H1 (cell line): ENCODE measurements around the gene IL1RAPL1. TPM values are rescaled to one million over a fixed set of nuclear protein-coding genes. Genes with fewer than 3 reads are reported as not detected.

ENCODE experiments used
- CTCF ChIA-PET: fragments of 300-600 bp; sonication (Branson Sonifier 250); formaldehyde crosslinking; loops from one replicate; lab custom pipeline; 2021; ENCODE audit not compliant: partially characterized antibody; lab: Charles Lee
- POLR2A ChIA-PET: fragments of 300-600 bp; sonication (Branson Sonifier 250); formaldehyde crosslinking; loops from one replicate; lab custom pipeline; 2021; ENCODE audit warnings: inconsistent platforms; ENCODE audit not compliant: partially characterized antibody; lab: Charles Lee
- DNase-seq, 2 experiments: peaks; one replicate each; pipeline versions ENCODE4 v3.0.0 to v3.0.0-alpha.2; 2010 to 2022; ENCODE audit warnings: low spot score in 2 of 2, low read depth in 1 of 2, mixed read lengths in 1 of 2
- FAIRE-seq: peaks from 2 replicates; lab custom pipeline; 2011; peaks lifted over from hg19 to GRCh38; lab: Jason Lieb, UNC
- H2AFZ ChIP-seq: 2 replicates; pipeline ENCODE4 v1.8.1; 2012; ENCODE audit warnings: low read length, inconsistent platforms
- H2AK5ac ChIP-seq: 2 replicates; pipeline ENCODE4 v1.6.1; 2013; ENCODE audit warnings: low read depth, low read length
- H2BK120ac ChIP-seq: replicated peaks from 2 replicates; pipeline ENCODE3; 2013; ENCODE audit warnings: low read depth, low read length, inconsistent platforms
- H2BK12ac ChIP-seq: 2 replicates; pipeline ENCODE4 v1.6.1; 2013; ENCODE audit warnings: low read depth, low read length
- H2BK15ac ChIP-seq: 2 replicates; pipeline ENCODE4 v1.6.1; 2013; ENCODE audit warnings: low read length
- H2BK20ac ChIP-seq: 2 replicates; pipeline ENCODE4 v1.6.1; 2013; ENCODE audit warnings: low read length
- H2BK5ac ChIP-seq: 2 replicates; pipeline ENCODE4 v1.6.1; 2013; ENCODE audit warnings: low read depth, low read length
- H3K14ac ChIP-seq: 2 replicates; pipeline ENCODE4 v1.6.1; 2013; ENCODE audit warnings: inconsistent platforms; ENCODE audit not compliant: insufficient read length
- H3K18ac ChIP-seq: 2 replicates; pipeline ENCODE4 v1.6.1; 2013; ENCODE audit warnings: low read length; ENCODE audit errors: extremely low read depth
- H3K23ac ChIP-seq: 2 replicates; pipeline ENCODE4 v1.6.1; 2013; ENCODE audit warnings: inconsistent platforms; ENCODE audit not compliant: insufficient read length
- H3K23me2 ChIP-seq: 2 replicates; pipeline ENCODE4 v1.6.1; 2013; ENCODE audit warnings: low read depth, low read length
- H3K27ac ChIP-seq: 2 replicates; pipeline ENCODE4 v1.6.1; 2011; ENCODE audit warnings: low read depth, low read length, inconsistent platforms
- H3K27me3 ChIP-seq, 4 experiments: replicated peaks in 1 of 4; 1 replicate in 1 of 4; 2 replicates in 3 of 4; pipeline versions ENCODE4 v1.6.1 to v1.8.1; 2011 to 2013; ENCODE audit warnings: low read length in 3 of 4, mild to moderate bottlenecking in 3 of 4, inconsistent platforms in 2 of 4, mixed read lengths in 2 of 4, moderate library complexity in 1 of 4; ENCODE audit not compliant: control insufficient read depth in 3 of 4, insufficient read depth in 3 of 4; ENCODE audit errors: extremely low read depth in 1 of 4
- H3K36me3 ChIP-seq, 4 experiments: 2 replicates each; pipeline versions ENCODE4 v1.6.1 to v1.8.1; 2011 to 2013; ENCODE audit warnings: mild to moderate bottlenecking in 4 of 4, low read length in 3 of 4, moderate library complexity in 2 of 4, control low read depth in 1 of 4, inconsistent platforms in 1 of 4; ENCODE audit not compliant: insufficient read depth in 4 of 4, control insufficient read depth in 2 of 4
- H3K4ac ChIP-seq: replicated peaks from 2 replicates; pipeline ENCODE3; 2013; ENCODE audit warnings: low read length, low read depth, mixed read lengths, inconsistent platforms; ENCODE audit not compliant: insufficient read length
- H3K4me1 ChIP-seq, 4 experiments: replicated peaks in 1 of 4; 1 replicate in 1 of 4; 2 replicates in 3 of 4; pipeline versions ENCODE4 v1.6.1 to v1.8.1; 2011 to 2013; ENCODE audit warnings: low read length in 3 of 4, inconsistent platforms in 2 of 4, mixed read lengths in 1 of 4; ENCODE audit not compliant: insufficient read depth in 4 of 4, control insufficient read depth in 3 of 4
- H3K4me2 ChIP-seq, 2 experiments: 2 replicates each; pipeline versions ENCODE4 v1.6.1 to v1.8.1; 2011 to 2013; ENCODE audit warnings: low read depth in 2 of 2, low read length in 2 of 2, control low read depth in 1 of 2, inconsistent platforms in 1 of 2, mild to moderate bottlenecking in 1 of 2; ENCODE audit not compliant: insufficient read depth in 1 of 2
- H3K4me3 ChIP-seq, 4 experiments: fragments of 200-600, 300-600 bp in 1 of 4; sonication (generic), shearing (Covaris generic), sonication (Bioruptor Twin) in 1 of 4; 2 replicates each; pipeline versions ENCODE4 v1.5.1 to v1.8.1; 2011 to 2016; ENCODE audit warnings: low read length in 4 of 4, low read depth in 3 of 4, control low read depth in 2 of 4, inconsistent platforms in 2 of 4, mild to moderate bottlenecking in 2 of 4, mixed read lengths in 1 of 4, moderate library complexity in 1 of 4; ENCODE audit not compliant: insufficient read depth in 2 of 4; ENCODE audit errors: extremely low read depth in 1 of 4
- H3K56ac ChIP-seq: replicated peaks from 2 replicates; pipeline ENCODE3; 2013; ENCODE audit warnings: low read depth, mild to moderate bottlenecking, mixed read lengths, low read length, inconsistent platforms; ENCODE audit not compliant: insufficient read length
- H3K79me1 ChIP-seq: 2 replicates; pipeline ENCODE4 v1.6.1; 2013; ENCODE audit warnings: low read depth, low read length, control low read depth
- H3K79me2 ChIP-seq, 2 experiments: 2 replicates each; pipeline versions ENCODE4 v1.6.1 to v1.8.1; 2012 to 2013; ENCODE audit warnings: low read length in 2 of 2, mild to moderate bottlenecking in 2 of 2, inconsistent platforms in 1 of 2; ENCODE audit not compliant: insufficient read depth in 2 of 2, control insufficient read depth in 1 of 2
- H3K9ac ChIP-seq, 4 experiments: replicated peaks in 1 of 4; 1 replicate in 1 of 4; 2 replicates in 3 of 4; pipeline versions ENCODE4 v1.6.1 to v1.8.1; 2011 to 2013; ENCODE audit warnings: low read depth in 3 of 4, low read length in 3 of 4, control low read depth in 2 of 4, mild to moderate bottlenecking in 2 of 4, moderate library complexity in 2 of 4, inconsistent platforms in 1 of 4; ENCODE audit errors: extremely low read depth in 1 of 4
- H3K9me3 ChIP-seq, 2 experiments: 2 replicates each; pipeline versions ENCODE4 v1.6.1 to v1.8.1; 2012 to 2013; ENCODE audit warnings: mild to moderate bottlenecking in 2 of 2, moderate library complexity in 2 of 2, control low read depth in 1 of 2, inconsistent platforms in 1 of 2, low read depth in 1 of 2, low read length in 1 of 2, mixed read lengths in 1 of 2; ENCODE audit not compliant: insufficient read depth in 2 of 2
- H4K20me1 ChIP-seq, 2 experiments: replicated peaks in 1 of 2; 2 replicates each; pipeline versions ENCODE3 to v1.8.1; 2011 to 2013; ENCODE audit warnings: inconsistent platforms in 2 of 2, low read length in 2 of 2, mild to moderate bottlenecking in 1 of 2; ENCODE audit not compliant: insufficient read depth in 2 of 2, control insufficient read depth in 1 of 2
- H4K5ac ChIP-seq: 2 replicates; pipeline ENCODE4 v1.6.1; 2013; ENCODE audit warnings: low read length, low read depth, mixed read lengths, inconsistent platforms; ENCODE audit not compliant: insufficient read length
- H4K8ac ChIP-seq: 2 replicates; pipeline ENCODE4 v1.8.0; 2013; ENCODE audit warnings: mild to moderate bottlenecking, moderate library complexity, low read length, inconsistent platforms; ENCODE audit not compliant: insufficient read depth; ENCODE audit errors: extremely low read depth
- H4K91ac ChIP-seq: replicated peaks from 2 replicates; pipeline ENCODE3; 2013; ENCODE audit warnings: low read length, mixed read lengths, inconsistent platforms; ENCODE audit not compliant: insufficient read length
- ATF3 ChIP-seq: IDR thresholded peaks from 2 replicates; pipeline ENCODE4 v1.6.1; 2011; ENCODE audit warnings: low read depth, mild to moderate bottlenecking, low read length; ENCODE audit not compliant: insufficient read depth
- BACH1 ChIP-seq: IDR thresholded peaks from 2 replicates; pipeline ENCODE4 v1.6.1; 2012; ENCODE audit warnings: low read length, improper control_type of control experiment
- BCL11A ChIP-seq, 2 experiments: IDR thresholded peaks; one replicate each; pipeline ENCODE4 v1.6.1; 2011; ENCODE audit warnings: low read depth in 2 of 2, low read length in 2 of 2, mild to moderate bottlenecking in 2 of 2
- EP300 ChIP-seq, 2 experiments: IDR thresholded peaks; 1 replicate in 1 of 2; 2 replicates in 1 of 2; pipeline ENCODE4 v1.6.1; 2011 to 2012; ENCODE audit warnings: low read depth in 2 of 2, low read length in 2 of 2, mild to moderate bottlenecking in 2 of 2, borderline replicate concordance in 1 of 2, inconsistent platforms in 1 of 2, moderate library complexity in 1 of 2
- GABPA ChIP-seq: IDR thresholded peaks from 2 replicates; pipeline ENCODE4 v1.6.1; 2011; ENCODE audit warnings: mild to moderate bottlenecking, low read length, moderate library complexity, borderline replicate concordance; ENCODE audit not compliant: insufficient read depth
- POU5F1 ChIP-seq: IDR thresholded peaks from 2 replicates; pipeline ENCODE4 v1.6.1; 2011; ENCODE audit warnings: low read depth, mild to moderate bottlenecking, low read length, moderate library complexity
- RFX5 ChIP-seq: IDR thresholded peaks from 2 replicates; pipeline ENCODE4 v1.6.1; 2011; ENCODE audit warnings: low read depth, low read length, improper control_type of control experiment, borderline replicate concordance
- RXRA ChIP-seq: IDR thresholded peaks from 2 replicates; pipeline ENCODE4 v1.6.1; 2011; ENCODE audit warnings: low read depth, mild to moderate bottlenecking, low read length, moderate library complexity; ENCODE audit not compliant: insufficient read depth
- SP1 ChIP-seq: IDR thresholded peaks from 2 replicates; pipeline ENCODE4 v1.6.1; 2011; ENCODE audit warnings: low read depth, low read length
- SRF ChIP-seq: IDR thresholded peaks from 2 replicates; pipeline ENCODE4 v1.6.1; 2011; ENCODE audit warnings: mild to moderate bottlenecking, low read depth, low read length, moderate library complexity
- TAF1 ChIP-seq: IDR thresholded peaks from 2 replicates; pipeline ENCODE4 v1.6.1; 2011; ENCODE audit warnings: mild to moderate bottlenecking, low read depth, low read length
- TAF7 ChIP-seq: optimal IDR thresholded peaks from 2 replicates; pipeline ENCODE3; 2011; ENCODE audit warnings: low read depth, mild to moderate bottlenecking, inconsistent platforms, low read length, moderate library complexity, borderline replicate concordance
- TEAD4 ChIP-seq: IDR thresholded peaks from 2 replicates; pipeline ENCODE4 v1.6.1; 2012; ENCODE audit warnings: low read depth, low read length, inconsistent platforms, mixed read lengths
- WGBS, 2 experiments: shearing (Covaris generic) in 1 of 2; methylation state at CpG; one replicate each; pipeline versions ENCODE4 v1.1.6 to v1.1.7; 2013 to 2015; ENCODE audit warnings: low lambda C conversion rate in 2 of 2, mixed read lengths in 2 of 2, inconsistent platforms in 1 of 2, low coverage in 1 of 2, missing lambda C conversion rate in 1 of 2; ENCODE audit not compliant: insufficient replicate concordance in 2 of 2, insufficient coverage in 1 of 2, insufficient read length in 1 of 2; ENCODE audit errors: extremely low coverage in 1 of 2, missing lambda C conversion rate in 1 of 2; 5-methylcytosine and 5-hydroxymethylcytosine counted together
- polyA plus RNA-seq, 7 experiments: library from polyadenylated mRNA; depleted of rRNA in 3 of 7; stranded (reverse) in 5 of 7; unstranded in 2 of 7; fragments of >200 nt in 5 of 7; fragments of 200-250 nt in 2 of 7; gene quantifications; 1 replicate in 5 of 7; 2 replicates in 1 of 7; 4 replicates in 1 of 7; pipeline versions ENCODE4 v1.2.1 to v1.2.3, GENCODE V29; 2011 to 2013; ENCODE audit warnings: missing spikeins in 2 of 7, mixed read lengths in 2 of 7
- total RNA-seq: library from RNA; stranded (reverse); fragmentation: NEBNext Ultra II Directional; extraction: Animal tissue kit (Norgen Biotek cat#: 25700); gene quantifications from 2 replicates; pipeline ENCODE4 v1.2.1, GENCODE V29; 2021
- TF ChIP-seq, protein P1 (sequence below): IDR thresholded peaks from 2 replicates; pipeline ENCODE4 v1.6.1; 2011; ENCODE audit warnings: low read length, improper control_type of control experiment

IL1RAPL1 gene
- total and polyA plus RNA-seq, 2 of the 8 experiments (the other 6 are each of a cell fraction or from before 2014, with no cell fraction given) = 0.11 to 0.35 TPM

GRCh38 chrX:29541038-29541437 lies 953.8 kb downstream of the IL1RAPL1 start:
- Histone ChIP-seq H4K5ac (no peak overlapping the region), H4K20me1 (no peaks in the 10 kb centered on the region), H2BK12ac (no peak overlapping the region), H4K91ac (no peak overlapping the region), H3K4me2 (no peak overlapping the region), H3K14ac (no peak overlapping the region), H4K8ac (no peak overlapping the region), H3K9me3 (no peaks in the 10 kb centered on the region), H3K79me1 (no peaks in the 10 kb centered on the region), H3K4me1 (no peaks in the 10 kb centered on the region), H2AFZ (no peak overlapping the region), H2BK15ac (no peak overlapping the region), H3K9ac (no peak overlapping the region), H3K56ac (no peak overlapping the region), H3K27ac (no peak overlapping the region), H3K79me2 (no peaks in the 10 kb centered on the region), H2BK120ac (no peak overlapping the region), H3K27me3 (no peaks in the 10 kb centered on the region), H2BK5ac (no peak overlapping the region), H3K4ac (no peak overlapping the region), H2AK5ac (no peak overlapping the region), H3K36me3 (no peaks in the 10 kb centered on the region), H3K23ac (no peak overlapping the region), H3K4me3 (no peak overlapping the region), H3K23me2 (no peaks in the 10 kb centered on the region), H2BK20ac (no peak overlapping the region), H3K18ac (no peak overlapping the region)
- FAIRE-seq (no peak), DNase-seq (no peak)
- ChIA-PET POLR2A (no interaction called here), CTCF (no interaction called here)
- WGBS, 2 experiments = 89% methylated on average over 3 of the region's 3 CpGs; no CpG with 5 or more reads in 1 of the 2 experiments
- TF ChIP-seq SRF (no peak), POU5F1 (no peak), ATF3 (no peak), EP300 (IDR thresholded peaks at IDR 0.05; ENCODE audit: borderline replicate concordance in 1 of 2, low read depth in 2 of 2, low read length in 2 of 2) (no peak), TAF7 (no peak), BCL11A (IDR thresholded peaks at IDR 0.05; ENCODE audit: low read depth in 2 of 2, low read length in 2 of 2) (no peak), TEAD4 (no peak), RFX5 (no peak), TAF1 (no peak), GABPA (no peak), RXRA (no peak), SP1 (no peak), BACH1 (no peak)
- TF ChIP-seq, protein P1, sequence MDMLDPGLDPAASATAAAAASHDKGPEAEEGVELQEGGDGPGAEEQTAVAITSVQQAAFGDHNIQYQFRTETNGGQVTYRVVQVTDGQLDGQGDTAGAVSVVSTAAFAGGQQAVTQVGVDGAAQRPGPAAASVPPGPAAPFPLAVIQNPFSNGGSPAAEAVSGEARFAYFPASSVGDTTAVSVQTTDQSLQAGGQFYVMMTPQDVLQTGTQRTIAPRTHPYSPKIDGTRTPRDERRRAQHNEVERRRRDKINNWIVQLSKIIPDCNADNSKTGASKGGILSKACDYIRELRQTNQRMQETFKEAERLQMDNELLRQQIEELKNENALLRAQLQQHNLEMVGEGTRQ = no peak
